Measurements from ENCODE around the gene TYSND1. TPM values are rescaled to one million over a fixed set of nuclear protein-coding genes. Genes with fewer than 3 reads are reported as not detected.
A peak's percentile ranks its signal among the peaks of the same experiment; 100 is the strongest.

The TYSND1 gene
- total and polyA plus RNA-seq, 2 of the 13 experiments (the other 11 are each of a cell fraction or from before 2014, with no cell fraction given), result 3.3 to 8.9 TPM

DNA sequence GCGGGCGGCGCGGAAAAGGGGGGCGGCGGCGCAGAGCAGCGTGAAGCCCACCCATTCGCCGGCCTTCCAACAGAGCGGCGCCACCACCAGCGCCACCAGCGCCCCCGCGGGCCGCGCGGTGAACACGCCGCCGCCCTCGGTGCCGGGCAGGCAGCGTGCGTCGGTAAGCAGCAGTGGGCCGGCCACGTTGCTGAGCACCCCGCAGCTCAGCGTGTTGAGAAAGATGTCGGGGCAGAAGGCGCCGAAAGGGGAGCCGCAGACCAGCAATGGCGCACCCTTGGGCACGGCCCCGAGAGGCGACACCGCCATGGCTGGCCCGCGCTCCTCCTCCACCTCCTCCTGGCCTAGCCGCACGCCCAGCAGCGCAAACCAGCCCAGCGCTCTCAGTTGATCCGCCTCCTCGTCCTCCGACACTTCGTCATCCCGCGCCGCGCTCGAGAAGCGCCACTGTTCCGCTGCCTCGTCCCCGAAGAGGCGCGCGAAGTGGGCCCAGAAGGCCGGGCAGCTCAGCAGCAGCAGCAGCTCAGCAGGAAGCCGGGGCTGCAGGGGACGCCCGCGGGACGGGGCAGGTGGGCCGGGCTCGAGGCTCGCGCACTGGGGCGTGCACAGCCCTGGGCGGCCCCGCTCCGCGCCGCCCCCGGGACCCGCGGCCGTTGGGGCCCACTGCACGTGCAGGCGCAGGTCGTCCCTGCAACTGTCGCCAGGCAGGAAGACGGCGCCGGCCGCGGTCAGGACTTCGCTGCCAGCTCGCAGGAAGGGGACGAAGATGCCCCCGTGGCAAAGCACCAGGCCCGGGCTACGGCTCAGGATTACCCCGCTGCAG lies 623 bp downstream of the TYSND1 start (continued):
- TF ChIP-seq ZHX1 (CRISPR knock-in tag; IDR thresholded peaks at IDR 0.05; ENCODE audit: low read depth) (peak; percentile 41; the same call in 1 of the 2 replicates), ZNF160 (CRISPR knock-in tag; IDR thresholded peaks at IDR 0.05) (peak; percentile 62; the same call in 1 of the 2 replicates), ZNF574 (CRISPR knock-in tag; IDR thresholded peaks at IDR 0.05) (peak; percentile 55; the same call in 1 of the 2 replicates), MAF1 (CRISPR knock-in tag; IDR thresholded peaks at IDR 0.05; ENCODE audit: borderline replicate concordance) (0 out of 2 replicates have a peak, but pooled peaks have one; percentile 41), RARA (CRISPR knock-in tag; IDR thresholded peaks at IDR 0.05) (peak; percentile 23; the same call in 1 of the 2 replicates), FOXA1 (IDR thresholded peaks at IDR 0.05) (no peak), FOXA1 (CRISPR knock-in tag; IDR thresholded peaks at IDR 0.05) (0 out of 2 replicates have a peak, but pooled peaks have one; percentile 3), DR1 (CRISPR knock-in tag; IDR thresholded peaks at IDR 0.05) (no peak; the same call in 1 of the 2 replicates), ZNF275 (CRISPR knock-in tag; IDR thresholded peaks at IDR 0.05; ENCODE audit: borderline replicate concordance) (peak; percentile 93; the same call in 1 of the 2 replicates), ZSCAN5A (CRISPR knock-in tag; IDR thresholded peaks at IDR 0.05; ENCODE audit: borderline replicate concordance) (peak; percentile 31; the same call in 1 of the 2 replicates), ZNF788 (CRISPR knock-in tag; IDR thresholded peaks at IDR 0.05; ENCODE audit: borderline replicate concordance) (peak; percentile 36; the same call in 1 of the 2 replicates), ATAD3A (CRISPR knock-in tag; IDR thresholded peaks at IDR 0.05) (no peak), KLF11 (CRISPR knock-in tag; IDR thresholded peaks at IDR 0.05) (0 out of 2 replicates have a peak, but pooled peaks have one; percentile 31), YEATS4 (CRISPR knock-in tag; IDR thresholded peaks at IDR 0.05; ENCODE audit: borderline replicate concordance) (peak; percentile 81)
- TF ChIP-seq, protein P1, sequence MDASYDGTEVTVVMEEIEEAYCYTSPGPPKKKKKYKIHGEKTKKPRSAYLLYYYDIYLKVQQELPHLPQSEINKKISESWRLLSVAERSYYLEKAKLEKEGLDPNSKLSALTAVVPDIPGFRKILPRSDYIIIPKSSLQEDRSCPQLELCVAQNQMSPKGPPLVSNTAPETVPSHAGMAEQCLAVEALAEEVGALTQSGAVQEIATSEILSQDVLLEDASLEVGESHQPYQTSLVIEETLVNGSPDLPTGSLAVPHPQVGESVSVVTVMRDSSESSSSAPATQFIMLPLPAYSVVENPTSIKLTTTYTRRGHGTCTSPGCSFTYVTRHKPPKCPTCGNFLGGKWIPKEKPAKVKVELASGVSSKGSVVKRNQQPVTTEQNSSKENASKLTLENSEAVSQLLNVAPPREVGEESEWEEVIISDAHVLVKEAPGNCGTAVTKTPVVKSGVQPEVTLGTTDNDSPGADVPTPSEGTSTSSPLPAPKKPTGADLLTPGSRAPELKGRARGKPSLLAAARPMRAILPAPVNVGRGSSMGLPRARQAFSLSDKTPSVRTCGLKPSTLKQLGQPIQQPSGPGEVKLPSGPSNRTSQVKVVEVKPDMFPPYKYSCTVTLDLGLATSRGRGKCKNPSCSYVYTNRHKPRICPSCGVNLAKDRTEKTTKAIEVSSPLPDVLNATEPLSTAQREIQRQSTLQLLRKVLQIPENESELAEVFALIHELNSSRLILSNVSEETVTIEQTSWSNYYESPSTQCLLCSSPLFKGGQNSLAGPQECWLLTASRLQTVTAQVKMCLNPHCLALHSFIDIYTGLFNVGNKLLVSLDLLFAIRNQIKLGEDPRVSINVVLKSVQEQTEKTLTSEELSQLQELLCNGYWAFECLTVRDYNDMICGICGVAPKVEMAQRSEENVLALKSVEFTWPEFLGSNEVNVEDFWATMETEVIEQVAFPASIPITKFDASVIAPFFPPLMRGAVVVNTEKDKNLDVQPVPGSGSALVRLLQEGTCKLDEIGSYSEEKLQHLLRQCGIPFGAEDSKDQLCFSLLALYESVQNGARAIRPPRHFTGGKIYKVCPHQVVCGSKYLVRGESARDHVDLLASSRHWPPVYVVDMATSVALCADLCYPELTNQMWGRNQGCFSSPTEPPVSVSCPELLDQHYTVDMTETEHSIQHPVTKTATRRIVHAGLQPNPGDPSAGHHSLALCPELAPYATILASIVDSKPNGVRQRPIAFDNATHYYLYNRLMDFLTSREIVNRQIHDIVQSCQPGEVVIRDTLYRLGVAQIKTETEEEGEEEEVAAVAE (CRISPR knock-in tag; IDR thresholded peaks at IDR 0.05; ENCODE audit: borderline replicate concordance), result no peak; the same call in 1 of the 2 replicates

All from HepG2 (cell line).